Stimulated activated memory B cell treated with anti-CD40 and anti-IgM and Interleukin-4, amounts not matched to agents 10 μg/mL and 1 μg/mL and 100 μg/mL, for 72 hours (primary cell): ENCODE results near the gene TRIM24.

Experiments used
- ATAC-seq: fragments of 150-1000 bp; cut with Tn5 transposase; 2 replicates; pipeline ENCODE4 v1.10.0; 2021
- H3K27ac Mint-ChIP-seq: one replicate; pipeline ENCODE4 v1.8.0; 2022; ENCODE audit warnings: mild to moderate bottlenecking, mixed read lengths
- H3K27me3 Mint-ChIP-seq: one replicate; pipeline ENCODE4 v1.8.0; 2022; ENCODE audit warnings: mixed read lengths
- H3K36me3 Mint-ChIP-seq: one replicate; pipeline ENCODE4 v1.8.0; 2022; ENCODE audit warnings: mixed read lengths
- H3K4me1 Mint-ChIP-seq: one replicate; pipeline ENCODE4 v1.8.0; 2022; ENCODE audit warnings: mixed read lengths
- H3K4me3 Mint-ChIP-seq: one replicate; pipeline ENCODE4 v1.8.0; 2022; ENCODE audit warnings: mild to moderate bottlenecking, moderate library complexity, mixed read lengths
- H3K9me3 Mint-ChIP-seq: one replicate; pipeline ENCODE4 v1.8.0; 2022; ENCODE audit warnings: mixed read lengths

The TRIM24 gene

GRCh38 chr7:138585283-138585993 lies 125.4 kb downstream of the TRIM24 start:
- no peak for ATAC-seq
- Mint-ChIP-seq H3K9me3 (no peaks in the 10 kb centered on the region), H3K36me3 (peaks cover 42% of the 10 kb centered on the region), H3K4me1 (no peaks in the 10 kb centered on the region), H3K4me3 (no peak overlapping the region), H3K27ac (no peak overlapping the region), H3K27me3 (no peaks in the 10 kb centered on the region)

- Mint-ChIP-seq H3K27me3 (no peaks in the 10 kb centered on the region), H3K27ac (no peak overlapping the region), H3K4me1 (no peaks in the 10 kb centered on the region), H3K4me3 (no peak overlapping the region), H3K9me3 (no peaks in the 10 kb centered on the region), H3K36me3 (peaks cover 35% of the 10 kb centered on the region)
- no peak for ATAC-seq
Measured at GRCh38 chr7:138587485-138587884, 127.4 kb downstream of the TRIM24 start.

- ATAC-seq, result no peak
- Mint-ChIP-seq H3K36me3 (peaks cover 23% of the 10 kb centered on the region), H3K4me3 (no peak overlapping the region), H3K27ac (no peak overlapping the region), H3K9me3 (no peaks in the 10 kb centered on the region), H3K27me3 (no peaks in the 10 kb centered on the region), H3K4me1 (no peaks in the 10 kb centered on the region)
Measured at GRCh38 chr7:138588986-138589385, 128.9 kb downstream of the TRIM24 start.

GRCh38 chr7:138590154-138590553 lies 130.1 kb downstream of the TRIM24 start:
- Mint-ChIP-seq H3K36me3 (peaks cover 11% of the 10 kb centered on the region), H3K27ac (no peak overlapping the region), H3K9me3 (no peaks in the 10 kb centered on the region), H3K4me3 (no peak overlapping the region), H3K4me1 (no peaks in the 10 kb centered on the region), H3K27me3 (no peaks in the 10 kb centered on the region)
- ATAC-seq, result no peak

- ATAC-seq, result no peak
- H3K9me3 Mint-ChIP-seq, result no peaks in the 10 kb centered on the region
- no peak overlapping the region for H3K27ac Mint-ChIP-seq
- H3K36me3 Mint-ChIP-seq, result no peaks in the 10 kb centered on the region
- no peaks in the 10 kb centered on the region for H3K4me1 Mint-ChIP-seq
- H3K27me3 Mint-ChIP-seq, result peaks cover 20% of the 10 kb centered on the region
- no peak overlapping the region for H3K4me3 Mint-ChIP-seq
Measured at GRCh38 chr7:138595454-138595853, 135.4 kb downstream of the TRIM24 start.

- H3K27ac Mint-ChIP-seq, result no peak overlapping the region
- H3K9me3 Mint-ChIP-seq, result peaks cover 2% of the 10 kb centered on the region
- no peak overlapping the region for H3K4me3 Mint-ChIP-seq
- peaks cover 6% of the 10 kb centered on the region for H3K4me1 Mint-ChIP-seq
- H3K36me3 Mint-ChIP-seq, result no peaks in the 10 kb centered on the region
- peaks cover 21% of the 10 kb centered on the region for H3K27me3 Mint-ChIP-seq
- no peak for ATAC-seq
Measured at GRCh38 chr7:138602451-138602850, 142.4 kb downstream of the TRIM24 start.

GRCh38 chr7:138603549-138604318 lies 143.7 kb downstream of the TRIM24 start:
- Mint-ChIP-seq H3K27ac (no peak overlapping the region), H3K4me1 (peaks cover 16% of the 10 kb centered on the region), H3K27me3 (peaks cover 13% of the 10 kb centered on the region), H3K36me3 (no peaks in the 10 kb centered on the region), H3K9me3 (peaks cover 2% of the 10 kb centered on the region), H3K4me3 (no peak overlapping the region)
- no peak for ATAC-seq

GRCh38 chr7:138606236-138606635 lies 146.2 kb downstream of the TRIM24 start:
- H3K4me3 Mint-ChIP-seq, result no peak overlapping the region
- H3K9me3 Mint-ChIP-seq, result peaks cover 2% of the 10 kb centered on the region
- no peaks in the 10 kb centered on the region for H3K36me3 Mint-ChIP-seq
- no peak for ATAC-seq
- H3K27me3 Mint-ChIP-seq, result peaks cover 7% of the 10 kb centered on the region
- H3K4me1 Mint-ChIP-seq, result peaks cover 16% of the 10 kb centered on the region
- H3K27ac Mint-ChIP-seq, result no peak overlapping the region

- no peaks in the 10 kb centered on the region for H3K36me3 Mint-ChIP-seq
- H3K9me3 Mint-ChIP-seq, result peaks cover 2% of the 10 kb centered on the region
- H3K27ac Mint-ChIP-seq, result no peak overlapping the region
- peaks cover 7% of the 10 kb centered on the region for H3K27me3 Mint-ChIP-seq
- no peak overlapping the region for H3K4me3 Mint-ChIP-seq
- ATAC-seq, result no peak
- peaks cover 16% of the 10 kb centered on the region for H3K4me1 Mint-ChIP-seq
Measured at GRCh38 chr7:138607216-138608126, 147.4 kb downstream of the TRIM24 start.

- peak; percentile 27 for ATAC-seq
- peaks cover 2% of the 10 kb centered on the region for H3K9me3 Mint-ChIP-seq
- H3K27me3 Mint-ChIP-seq, result peaks cover 7% of the 10 kb centered on the region
- no peak overlapping the region for H3K4me3 Mint-ChIP-seq
- H3K4me1 Mint-ChIP-seq, result peaks cover 16% of the 10 kb centered on the region
- no peaks in the 10 kb centered on the region for H3K36me3 Mint-ChIP-seq
- no peak overlapping the region for H3K27ac Mint-ChIP-seq
Measured at GRCh38 chr7:138608275-138608674, 148.2 kb downstream of the TRIM24 start.

- H3K27ac Mint-ChIP-seq, result no peak overlapping the region
- no peaks in the 10 kb centered on the region for H3K36me3 Mint-ChIP-seq
- ATAC-seq, result no peak
Measured at GRCh38 chr7:138610671-138611170, 150.7 kb downstream of the TRIM24 start.

GRCh38 chr7:138613630-138614029 lies 153.6 kb downstream of the TRIM24 start:
- ATAC-seq, result no peak
- Mint-ChIP-seq H3K27ac (no peak overlapping the region), H3K36me3 (no peaks in the 10 kb centered on the region), H3K4me3 (no peak overlapping the region), H3K9me3 (no peaks in the 10 kb centered on the region), H3K27me3 (peaks cover 6% of the 10 kb centered on the region), H3K4me1 (peaks cover 5% of the 10 kb centered on the region)

More at GRCh38 chr7:138610671-138611170, 150.7 kb downstream of the TRIM24 start:
- Mint-ChIP-seq H3K27me3 (peaks cover 7% of the 10 kb centered on the region), H3K4me3 (no peak overlapping the region), H3K4me1 (peaks cover 16% of the 10 kb centered on the region), H3K9me3 (peaks cover 2% of the 10 kb centered on the region)

GRCh38 chr7:138616085-138616484 lies 156.0 kb downstream of the TRIM24 start:
- Mint-ChIP-seq H3K27me3 (peaks cover 9% of the 10 kb centered on the region), H3K36me3 (no peaks in the 10 kb centered on the region), H3K4me3 (no peak overlapping the region), H3K4me1 (peaks cover 6% of the 10 kb centered on the region), H3K27ac (no peak overlapping the region), H3K9me3 (no peaks in the 10 kb centered on the region)
- ATAC-seq, result no peak

- Mint-ChIP-seq H3K27me3 (peaks cover 9% of the 10 kb centered on the region), H3K4me1 (peaks cover 6% of the 10 kb centered on the region), H3K36me3 (no peaks in the 10 kb centered on the region), H3K27ac (no peak overlapping the region), H3K9me3 (no peaks in the 10 kb centered on the region), H3K4me3 (no peak overlapping the region)
- no peak for ATAC-seq
Measured at GRCh38 chr7:138618506-138618905, 158.4 kb downstream of the TRIM24 start.

GRCh38 chr7:138618933-138619332 lies 158.9 kb downstream of the TRIM24 start:
- H3K9me3 Mint-ChIP-seq, result no peaks in the 10 kb centered on the region
- no peak overlapping the region for H3K4me3 Mint-ChIP-seq
- peaks cover 9% of the 10 kb centered on the region for H3K27me3 Mint-ChIP-seq
- no peak overlapping the region for H3K27ac Mint-ChIP-seq
- ATAC-seq, result no peak
- H3K36me3 Mint-ChIP-seq, result no peaks in the 10 kb centered on the region
- H3K4me1 Mint-ChIP-seq, result peaks cover 6% of the 10 kb centered on the region
